IPS-NIHi11 (cell line): Measurements from ENCODE around the gene SFXN3.

Source experiments
- DNase-seq: peaks from one replicate; pipeline ENCODE4 v3.0.0; 2012; ENCODE audit warnings: mixed read lengths, low spot score

Gene SFXN3

GRCh38 chr10:101031128-101031795, at the start of gene SFXN3, which contains the start of gene PDZD7:
Gene SFXN3, plus strand, starts transcription at chr10:101031234. Its CDS starts 3,461 bp downstream, at chr10:101034695.
Gene PDZD7, minus strand, starts transcription at chr10:101031129. Its CDS starts 910 bp downstream, at chr10:101030219.
- DNase-seq = peak; percentile 97

GRCh38 chr10:100982916-100983830, 47.9 kb upstream of the SFXN3 start:
- no peak for DNase-seq

DNA sequence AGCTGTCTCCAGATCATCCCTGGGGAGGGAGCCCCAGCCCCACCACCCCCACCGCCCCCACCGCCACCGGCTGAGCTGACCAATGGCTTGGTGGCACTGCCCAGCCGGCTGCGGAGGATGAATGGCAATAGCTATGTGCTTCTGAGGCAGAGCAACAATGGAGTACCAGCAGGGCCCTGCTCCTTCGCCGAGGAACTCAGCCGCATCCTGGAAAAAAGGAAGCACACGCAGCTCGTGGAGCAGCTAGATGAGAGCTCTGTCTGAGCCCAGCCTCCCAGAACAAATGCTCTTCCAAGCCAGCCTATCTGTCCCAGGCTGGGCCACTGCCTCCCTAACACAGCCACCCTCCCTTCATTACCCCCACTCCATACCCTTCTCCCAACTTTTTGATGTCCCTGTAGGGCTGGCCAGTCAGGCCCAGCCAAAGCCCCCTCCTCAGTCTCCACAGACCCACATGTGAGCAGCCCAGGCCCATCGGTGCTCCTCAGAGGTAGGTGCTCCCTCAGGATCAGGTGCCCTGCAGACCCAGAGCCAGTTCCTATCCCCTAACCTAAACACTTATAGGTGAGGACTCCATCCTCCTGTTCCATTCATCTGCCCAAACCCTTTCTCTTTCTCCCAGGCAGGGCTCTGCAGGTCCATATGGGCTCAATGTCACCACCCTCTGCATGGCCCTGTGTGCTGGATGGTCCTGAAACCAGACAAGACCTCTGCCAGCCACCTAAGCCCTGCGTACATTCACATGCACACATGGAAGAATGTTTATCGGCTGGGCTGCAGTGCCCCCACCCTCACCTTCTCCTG, 47.0 kb upstream of the SFXN3 start:
- no peak for DNase-seq

DNA sequence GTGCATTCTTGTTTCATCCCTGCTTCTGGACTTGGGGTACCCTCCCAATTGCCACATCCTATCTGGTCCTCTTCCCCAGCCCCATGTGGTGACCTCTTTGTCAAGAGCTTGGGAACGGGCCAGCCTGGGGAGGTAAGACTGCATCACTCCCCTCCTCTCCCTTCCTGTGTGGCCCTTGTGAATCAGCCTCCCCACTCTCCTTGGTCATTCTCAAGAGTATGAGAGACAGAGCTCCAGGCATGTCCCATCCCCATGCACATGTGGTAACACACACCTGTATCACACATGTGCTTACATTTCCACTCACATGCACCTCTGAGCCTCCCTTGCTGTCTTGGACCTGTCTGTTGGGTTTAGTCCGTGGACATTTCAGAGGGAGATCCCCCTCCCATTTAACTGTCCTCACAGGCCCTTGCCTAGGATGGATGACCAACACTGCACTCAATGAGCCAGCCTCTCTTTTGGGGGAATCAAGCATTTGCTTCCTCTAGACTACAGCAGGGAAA, 46.3 kb upstream of the SFXN3 start:
- DNase-seq = no peak

- no peak for DNase-seq
Measured at GRCh38 chr10:100985336-100985735, 45.7 kb upstream of the SFXN3 start.

DNA sequence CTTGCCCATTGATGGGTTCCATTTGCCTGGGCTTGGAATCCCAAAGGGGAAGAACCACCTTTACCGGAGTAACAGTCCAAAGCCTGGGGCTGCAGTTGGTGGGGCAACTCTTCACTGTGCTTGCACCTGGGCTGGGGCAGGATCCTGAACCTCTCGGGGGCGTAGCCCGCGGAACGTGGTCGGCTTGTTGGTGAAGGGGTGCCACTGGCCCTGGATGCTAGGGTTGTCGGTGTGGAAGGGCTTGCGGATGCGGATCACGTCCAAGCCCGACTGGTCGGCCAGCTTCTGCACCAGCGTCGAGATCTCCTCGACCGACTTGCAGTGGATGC, 44.4 kb upstream of the SFXN3 start:
- DNase-seq = no peak

DNA sequence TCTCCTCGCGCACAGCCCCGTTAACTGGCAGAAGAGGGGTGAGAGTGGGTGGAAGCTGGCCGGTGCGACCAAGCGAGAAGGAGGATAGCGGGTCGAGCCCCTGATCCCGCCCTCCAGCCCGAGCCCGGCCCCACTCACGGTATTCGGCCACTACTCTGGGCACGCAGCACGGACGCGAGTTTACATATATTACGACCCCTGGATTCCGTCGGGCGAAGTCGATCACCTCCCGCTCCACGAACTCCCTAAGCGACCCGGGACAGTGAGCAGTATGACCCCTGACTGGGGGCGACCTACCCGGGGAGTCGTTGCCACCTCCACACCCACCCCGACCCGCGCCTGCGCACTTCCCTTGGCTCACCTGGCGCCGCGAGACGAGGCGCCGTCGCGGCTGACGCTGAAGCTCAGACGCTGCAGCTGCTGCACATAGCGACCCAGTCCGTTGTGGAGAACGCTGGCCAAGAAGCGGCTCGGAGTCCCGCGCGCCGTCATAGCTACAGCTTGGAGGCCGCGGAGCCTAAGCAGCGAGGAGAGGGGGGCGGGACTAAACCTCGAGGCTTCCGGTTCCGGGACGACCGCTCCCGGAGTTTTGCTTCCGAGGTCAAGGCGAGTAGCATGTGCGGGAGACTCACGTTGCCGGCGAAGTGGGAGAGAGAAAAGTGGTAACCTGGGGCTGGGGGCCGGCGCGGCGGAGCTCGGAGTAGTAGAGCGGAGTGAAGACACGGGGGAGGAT, 43.9 kb upstream of the SFXN3 start, which contains the start of the genes MRPL43 and TWNK:
MRPL43 (minus strand) TSS at position 546 of the 733 bp plus-strand sequence; CDS start at position 492, 54 bp downstream.
TWNK (plus strand) TSS at position 592 of the 733 bp plus-strand sequence. CDS start 668 bp downstream, outside the sequence.
- peak; percentile 91 for DNase-seq

DNA sequence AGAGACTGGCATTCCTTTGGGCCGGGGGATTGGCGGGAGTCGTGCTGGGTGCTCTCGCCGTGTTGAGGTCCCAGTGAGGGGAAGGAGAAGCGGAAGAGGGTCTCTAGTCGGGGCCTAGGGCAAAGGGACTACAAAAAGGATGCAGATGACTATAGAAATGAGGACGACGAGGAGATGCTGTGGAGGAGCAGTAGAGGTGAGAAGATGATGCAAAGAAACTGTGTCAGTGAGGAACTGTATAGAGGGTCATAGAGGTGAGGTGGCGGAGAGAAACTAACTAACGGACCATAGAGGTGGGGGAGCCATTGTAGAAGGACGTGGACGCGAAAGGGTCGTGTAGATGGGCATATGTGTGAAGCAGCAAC, 43.4 kb upstream of the SFXN3 start:
- no peak for DNase-seq

DNA sequence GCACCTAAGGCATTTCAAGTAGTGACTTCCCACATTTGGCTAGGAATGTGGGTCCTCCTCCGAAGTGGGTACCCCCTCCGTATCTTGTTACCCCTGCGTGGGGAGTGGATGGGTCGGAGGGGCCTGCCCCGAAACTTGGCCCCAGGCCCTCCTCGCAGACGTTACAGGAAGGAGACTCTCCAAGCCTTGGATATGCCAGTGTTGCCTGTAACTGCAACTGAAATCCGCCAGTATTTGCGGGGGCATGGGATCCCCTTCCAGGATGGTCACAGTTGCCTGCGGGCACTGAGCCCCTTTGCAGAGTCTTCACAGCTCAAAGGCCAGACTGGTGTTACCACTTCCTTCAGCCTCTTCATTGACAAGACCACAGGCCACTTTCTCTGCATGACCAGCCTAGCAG, 42.9 kb upstream of the SFXN3 start:
- no peak for DNase-seq

GRCh38 chr10:100989088-100989487, 41.9 kb upstream of the SFXN3 start:
- no peak for DNase-seq

DNA sequence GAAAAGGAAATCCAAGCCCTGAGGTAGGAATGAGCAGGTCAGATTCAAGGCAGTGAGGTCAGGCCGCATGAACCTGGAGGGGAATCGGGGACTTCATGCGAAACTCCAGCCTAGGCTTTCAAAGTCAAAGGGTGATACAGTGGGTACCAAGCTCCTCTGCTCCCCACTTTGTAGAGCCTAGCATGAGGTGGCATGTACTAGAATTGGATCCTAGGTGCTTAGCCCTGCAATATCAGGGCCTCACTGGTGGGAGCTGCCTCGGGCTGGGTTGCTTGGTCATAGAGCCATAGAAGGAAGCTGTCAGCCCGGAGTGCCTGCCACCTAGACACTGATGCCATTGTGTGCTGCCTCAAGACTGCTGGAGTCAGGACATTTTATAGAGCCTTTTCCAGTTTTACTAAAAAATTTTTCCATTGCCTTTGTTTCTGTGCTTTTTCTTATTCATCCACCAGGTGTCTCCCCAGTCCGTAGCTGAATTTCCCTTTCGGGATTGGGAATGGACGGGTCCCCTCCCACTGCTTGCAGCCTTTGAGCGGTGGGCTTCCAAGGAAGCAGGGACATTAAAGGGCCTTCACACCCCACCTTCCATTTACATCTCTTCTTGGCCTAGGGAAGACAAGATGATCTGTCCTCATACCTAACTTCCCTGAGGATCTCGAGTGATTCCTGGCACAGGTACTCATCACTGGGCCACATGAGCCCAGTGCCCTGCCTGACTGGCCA, 36.9 kb upstream of the SFXN3 start:
- DNase-seq = no peak

- no peak for DNase-seq
Measured at GRCh38 chr10:100995181-100995580, 35.9 kb upstream of the SFXN3 start.

GRCh38 chr10:100996678-100997359, 34.2 kb upstream of the SFXN3 start:
- DNase-seq = peak; percentile 86

GRCh38 chr10:100997360-100998182, 33.5 kb upstream of the SFXN3 start:
- DNase-seq = peak; percentile 86

GRCh38 chr10:100998183-100998990, 32.6 kb upstream of the SFXN3 start:
- peak; percentile 82 for DNase-seq

DNA sequence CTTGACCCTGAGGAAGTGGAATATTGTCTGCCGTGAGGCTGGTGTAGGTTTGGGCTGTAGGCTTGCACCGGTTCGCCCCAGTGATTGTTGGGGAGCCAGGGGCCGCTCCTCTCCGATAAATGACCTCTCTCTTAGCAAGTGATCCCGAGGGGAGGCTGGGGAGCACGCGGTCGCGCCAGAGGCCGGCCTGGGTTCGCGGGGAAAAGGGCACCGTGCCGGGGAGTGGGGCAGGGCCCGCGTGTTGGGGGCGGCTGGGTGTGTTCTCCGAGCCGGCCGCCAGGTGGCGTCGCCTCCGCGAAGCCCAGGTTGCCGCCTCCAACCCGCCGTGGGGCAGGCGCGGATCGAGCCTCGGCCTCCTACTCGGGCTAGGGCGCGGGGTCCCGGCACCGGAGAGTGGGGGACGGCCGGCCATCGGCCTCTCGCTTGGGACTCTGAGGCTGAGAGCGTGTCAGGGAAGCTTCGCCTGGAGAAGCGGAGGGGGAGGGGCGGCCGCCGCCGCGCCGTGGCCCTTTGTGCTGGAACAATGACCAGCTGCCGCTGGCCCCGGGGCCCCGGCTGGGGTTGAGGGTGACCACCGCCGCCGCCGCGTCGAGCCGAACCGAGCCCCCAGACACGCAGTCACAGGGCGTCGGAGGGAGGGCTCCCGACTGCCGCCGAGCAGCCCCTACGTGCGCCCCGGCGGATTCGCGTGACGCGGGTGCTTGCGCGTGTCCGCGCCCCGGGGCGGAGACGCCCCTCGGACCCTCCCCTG, 31.9 kb upstream of the SFXN3 start:
- peak; percentile 90 for DNase-seq

DNA sequence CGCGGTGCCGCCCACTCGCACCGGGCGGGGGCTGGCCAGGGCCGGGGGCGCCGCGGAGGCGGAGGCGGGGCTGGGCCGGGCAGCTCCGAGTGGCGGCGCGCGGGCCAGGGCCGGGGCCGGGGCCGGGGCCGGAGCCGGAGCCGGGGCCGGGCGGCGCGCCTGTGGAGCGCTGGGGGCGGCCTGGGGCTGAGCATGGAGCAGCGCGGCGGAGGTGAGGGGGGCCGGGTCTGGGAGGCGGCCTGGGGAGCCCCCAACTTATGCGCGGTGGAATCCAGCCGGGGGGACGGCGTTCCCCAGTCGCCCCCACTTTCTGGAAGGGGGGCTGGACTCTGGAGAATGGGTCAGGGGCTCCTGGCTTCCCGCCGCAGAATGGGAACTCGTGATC, 31.3 kb upstream of the SFXN3 start, which contains the start of gene LZTS2:
LZTS2 (plus strand) TSS at position 67 of the 385 bp plus-strand sequence. CDS start 2,731 bp downstream, outside the sequence.
- no peak for DNase-seq
